Activated CD4-positive, alpha-beta T cell treated with anti-CD3 and anti-CD28 coated beads for 4 hours (primary cell): ENCODE data around the gene GPBP1L1.
"Not testable (repeated sequence)": the region's sequence is repeated elsewhere in the genome, so short reads cannot be mapped to it uniquely, and the experiment has no call there.

Source experiments
- DNase-seq, 2 donors: peaks; one replicate each; pipeline ENCODE4 v3.0.0-alpha.2; 2020

Gene GPBP1L1

DNA sequence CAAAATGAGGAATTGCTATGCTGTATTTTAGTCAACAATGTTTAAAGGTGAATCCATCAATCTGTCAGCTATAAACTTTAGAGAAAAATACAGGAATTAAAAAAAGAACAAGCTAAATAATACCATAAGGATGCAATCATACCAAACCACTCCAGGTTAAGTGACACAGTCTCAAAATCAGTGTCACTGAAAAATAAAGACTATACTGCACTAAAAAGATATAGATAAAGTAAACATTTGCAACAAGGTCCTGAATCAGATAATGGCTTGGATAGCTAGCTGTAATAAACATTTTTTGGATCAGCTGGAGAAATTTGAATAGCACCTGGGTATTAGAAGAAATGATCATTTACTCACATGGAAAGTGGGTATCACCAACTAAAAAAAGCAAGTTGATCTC, 7.8 kb downstream of the GPBP1L1 start:
- DNase-seq = no peak

DNA sequence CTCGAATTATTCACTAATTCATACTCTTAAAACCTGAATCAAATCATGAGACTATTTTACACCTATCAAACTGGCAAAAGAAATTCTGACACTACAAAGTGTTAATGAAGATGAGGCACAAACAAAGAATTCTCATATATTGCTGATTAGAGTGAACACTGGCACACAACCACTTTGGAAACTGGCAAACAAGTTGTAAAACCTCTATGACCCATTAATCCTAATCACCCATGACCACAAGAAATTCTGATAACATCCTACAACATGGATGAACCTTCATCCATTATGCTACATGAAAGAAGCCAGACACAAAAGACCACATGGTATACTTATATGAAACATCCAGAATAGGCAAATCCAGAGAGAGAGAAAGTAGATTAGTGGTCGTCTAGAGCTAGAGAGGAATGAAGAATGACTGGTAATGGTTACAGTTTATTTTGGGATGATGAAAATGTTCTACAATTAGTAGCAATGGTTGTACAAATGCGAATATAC, 8.5 kb downstream of the GPBP1L1 start:
- no peak for DNase-seq

GRCh38 chr1:45676553-45676952, 9.8 kb downstream of the GPBP1L1 start:
- DNase-seq = not testable (repeated sequence)

DNA sequence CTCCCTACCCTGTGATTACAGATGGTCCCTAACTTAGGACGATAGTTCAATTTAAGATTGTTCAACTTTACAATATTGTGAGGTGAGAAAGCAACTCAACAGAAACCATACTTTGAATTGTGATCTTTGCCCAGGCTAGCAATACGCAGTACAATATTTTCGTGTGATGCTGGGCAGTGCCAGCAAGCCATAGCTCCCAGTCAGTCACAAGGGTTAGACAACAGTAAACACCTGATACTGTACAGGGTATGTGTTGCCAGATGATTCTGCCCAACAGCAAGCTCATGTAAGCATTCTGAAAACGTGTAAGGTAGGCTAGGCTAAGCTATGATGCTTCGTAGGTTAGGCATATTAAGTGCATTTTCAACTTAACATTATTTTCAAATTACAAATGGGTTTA, 11.9 kb downstream of the GPBP1L1 start:
- DNase-seq = no peak

- DNase-seq = no peak
These were observed 12.4 kb downstream of the GPBP1L1 start for GRCh38 chr1:45673956-45674355.

DNA sequence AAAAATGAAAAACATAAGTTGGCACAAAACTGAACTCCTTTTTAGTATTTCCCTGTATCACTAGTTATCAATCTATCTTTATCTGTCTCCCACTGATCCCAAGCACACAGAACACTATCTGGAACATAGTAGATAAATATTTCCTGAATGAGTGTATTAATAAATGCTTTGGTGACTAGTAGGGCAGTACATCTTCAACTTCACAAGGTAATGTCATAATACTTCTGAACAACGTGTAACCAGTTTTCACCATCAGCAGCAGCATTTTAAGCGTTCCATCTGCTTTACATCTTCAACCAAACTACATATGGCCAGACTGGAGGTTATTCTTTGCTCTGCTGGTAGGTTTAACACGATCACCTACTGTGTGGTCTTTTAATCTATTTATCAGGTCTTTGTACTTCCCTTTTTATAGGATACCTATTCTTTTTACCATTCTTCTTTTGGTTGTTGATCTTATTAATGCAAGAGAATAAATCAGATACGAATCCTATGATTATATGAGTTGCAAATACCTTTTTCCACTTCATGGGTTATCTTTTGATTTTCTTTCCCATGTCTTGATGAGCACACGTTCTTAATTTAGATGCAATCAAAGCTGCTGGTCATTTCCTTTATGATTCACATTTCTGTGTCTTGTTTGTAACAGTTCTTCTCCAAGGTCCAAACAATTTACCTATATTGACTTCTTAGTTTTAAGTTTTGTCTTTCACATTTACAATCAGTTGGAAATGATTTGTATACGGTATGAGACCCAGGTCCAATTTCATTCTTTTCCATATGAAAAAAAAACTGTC, 16.3 kb downstream of the GPBP1L1 start:
- no peak for DNase-seq

- no peak for DNase-seq
These were observed 17.0 kb downstream of the GPBP1L1 start for GRCh38 chr1:45669379-45669778.

DNA sequence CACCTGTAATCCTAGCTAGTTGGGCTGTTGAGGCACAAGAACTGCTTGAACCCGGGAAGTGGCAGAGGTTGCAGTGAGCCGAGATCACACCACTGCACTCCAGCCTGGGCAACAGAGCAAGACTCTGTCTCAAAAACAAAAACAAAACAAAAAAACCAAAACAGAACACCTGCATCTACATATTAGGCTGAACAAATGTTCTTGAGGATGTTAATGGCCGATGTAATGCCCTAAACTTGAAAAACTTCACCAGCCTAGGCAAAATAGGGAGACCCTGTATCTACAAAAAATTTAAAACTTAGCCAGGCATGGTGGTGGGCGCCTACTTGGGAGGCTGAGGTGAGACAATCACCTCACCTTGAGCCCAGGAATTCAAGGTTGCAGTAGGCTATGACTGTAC, 17.8 kb downstream of the GPBP1L1 start:
- no peak for DNase-seq

- DNase-seq = no peak
These were observed 18.8 kb downstream of the GPBP1L1 start for GRCh38 chr1:45667321-45668111.

DNA sequence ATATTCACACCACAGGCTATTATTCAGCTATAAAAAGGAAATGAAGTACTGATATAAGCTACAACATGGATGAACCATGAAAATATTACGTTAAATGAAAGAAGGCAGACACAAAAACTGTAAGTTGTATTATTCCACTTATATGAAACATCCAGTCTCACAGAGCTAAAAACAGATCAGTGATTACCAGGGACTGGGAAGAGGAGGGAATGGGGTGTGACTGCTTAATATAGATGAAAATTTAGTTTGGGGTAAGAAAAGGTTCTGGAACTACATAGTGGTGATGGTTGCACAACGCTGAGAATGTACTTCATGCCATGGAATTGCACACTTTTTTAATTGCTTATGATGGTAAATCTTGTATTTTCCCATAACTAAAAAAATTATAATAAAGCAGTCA, 19.5 kb downstream of the GPBP1L1 start:
- DNase-seq = no peak

- DNase-seq = no peak
These were observed 26.0 kb downstream of the GPBP1L1 start for GRCh38 chr1:45660336-45660735.

- no peak for DNase-seq
These were observed 27.1 kb downstream of the GPBP1L1 start for GRCh38 chr1:45659222-45659621.

DNA sequence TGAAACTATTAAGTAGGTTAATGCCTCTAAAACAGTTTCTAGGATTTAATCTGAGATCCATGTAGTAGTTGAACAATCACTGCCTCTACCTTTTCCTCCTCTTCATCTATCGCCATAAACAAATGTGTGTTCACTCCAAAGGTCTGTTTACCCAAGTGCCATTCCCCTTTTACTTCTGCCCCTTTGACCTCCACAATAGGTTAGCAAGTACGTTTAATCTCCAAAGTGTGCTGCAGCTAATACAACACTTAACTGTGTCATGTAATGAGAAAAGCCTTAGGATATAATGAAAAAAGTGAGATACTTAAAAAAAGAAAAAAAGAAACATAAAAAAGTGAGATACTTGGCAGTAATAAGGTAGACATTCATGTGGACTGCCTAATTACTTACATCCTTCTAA, 28.2 kb downstream of the GPBP1L1 start:
- no peak for DNase-seq

DNA sequence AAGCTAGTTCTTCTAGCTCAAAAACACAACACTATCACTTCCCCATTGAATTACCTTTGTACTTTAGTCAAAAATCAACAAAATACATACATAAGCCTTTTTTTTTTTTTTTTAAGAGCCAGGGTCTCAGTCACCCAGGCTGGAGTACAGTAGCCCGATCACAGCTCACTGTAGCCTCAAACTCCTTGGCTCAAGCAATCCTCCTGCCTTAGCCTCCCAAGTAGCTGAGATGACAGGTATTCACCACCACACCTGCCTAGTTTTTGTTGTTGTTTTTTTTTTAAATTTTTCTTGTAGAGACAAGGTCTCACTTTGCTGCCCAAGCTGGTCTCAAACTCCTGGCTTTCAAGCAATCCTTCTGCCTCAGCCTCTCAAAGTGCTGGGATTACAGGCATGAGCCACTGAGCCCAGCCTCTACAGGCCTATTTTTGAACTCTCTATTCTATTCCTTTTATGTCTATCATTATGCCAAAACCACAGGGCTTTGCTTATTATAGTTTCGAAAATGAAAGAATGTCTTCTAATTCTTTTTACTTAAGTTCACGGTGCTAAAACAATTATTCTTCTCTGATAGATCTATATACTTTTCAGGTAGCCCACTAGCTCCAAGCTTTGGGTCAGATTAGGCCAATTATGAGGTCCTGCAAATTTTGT, 29.6 kb downstream of the GPBP1L1 start:
- no peak for DNase-seq

DNA sequence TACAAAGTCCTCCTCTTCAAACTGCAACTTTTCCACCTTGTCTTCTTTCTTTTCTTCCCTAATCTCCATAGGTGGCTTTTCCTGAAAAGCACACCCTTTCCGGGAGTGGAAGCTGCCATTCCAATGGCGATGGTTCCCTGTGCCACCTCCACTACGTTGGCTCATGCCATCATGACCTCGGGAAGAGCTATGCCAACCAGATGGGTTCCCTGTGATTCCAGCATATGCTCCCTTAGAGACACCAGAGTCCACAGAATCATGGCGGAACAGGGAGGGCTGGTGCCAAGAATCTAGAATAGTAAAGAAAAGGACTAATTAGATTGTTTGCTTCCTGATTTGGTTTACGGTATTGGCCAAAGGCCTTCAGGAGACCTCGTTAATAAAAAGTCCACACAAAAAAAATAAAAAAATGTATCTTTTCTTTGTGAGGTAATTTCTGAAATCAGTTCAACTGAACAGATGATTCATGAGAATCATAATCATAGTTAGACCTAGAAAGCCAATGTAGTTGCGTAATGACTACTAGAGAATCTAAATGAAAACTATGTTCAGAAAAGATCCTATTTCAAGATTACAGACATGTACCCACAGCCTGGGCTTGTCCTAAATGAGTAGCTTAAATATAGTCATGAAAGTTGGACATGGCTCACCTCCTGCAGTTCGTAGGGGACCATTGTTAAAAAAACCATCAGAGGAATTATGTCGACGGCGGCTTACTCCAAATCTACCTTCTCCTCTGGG, 31.6 kb downstream of the GPBP1L1 start:
- DNase-seq = no peak

- no peak for DNase-seq
These were observed 38.9 kb downstream of the GPBP1L1 start for GRCh38 chr1:45647248-45648021.

DNA sequence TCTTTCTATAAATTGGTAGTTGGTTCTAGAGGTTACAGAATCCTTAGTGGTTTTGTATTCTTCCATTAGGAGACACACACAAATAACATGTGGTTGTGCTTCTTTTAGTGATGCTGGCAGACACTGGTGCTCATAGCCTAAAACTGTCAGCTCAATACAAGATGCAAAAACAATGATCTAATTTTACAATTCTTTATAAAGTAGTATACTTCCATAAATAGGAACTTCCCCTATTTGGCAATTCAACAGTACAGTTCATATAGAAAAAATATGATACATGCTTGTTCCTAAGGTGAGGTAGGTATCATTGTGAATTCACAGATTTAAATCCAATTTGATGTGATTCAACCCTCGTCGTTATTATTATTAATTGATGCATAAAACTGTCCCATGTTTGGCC, 41.7 kb downstream of the GPBP1L1 start:
- no peak for DNase-seq

- no peak for DNase-seq
These were observed 42.4 kb downstream of the GPBP1L1 start for GRCh38 chr1:45643978-45644377.

DNA sequence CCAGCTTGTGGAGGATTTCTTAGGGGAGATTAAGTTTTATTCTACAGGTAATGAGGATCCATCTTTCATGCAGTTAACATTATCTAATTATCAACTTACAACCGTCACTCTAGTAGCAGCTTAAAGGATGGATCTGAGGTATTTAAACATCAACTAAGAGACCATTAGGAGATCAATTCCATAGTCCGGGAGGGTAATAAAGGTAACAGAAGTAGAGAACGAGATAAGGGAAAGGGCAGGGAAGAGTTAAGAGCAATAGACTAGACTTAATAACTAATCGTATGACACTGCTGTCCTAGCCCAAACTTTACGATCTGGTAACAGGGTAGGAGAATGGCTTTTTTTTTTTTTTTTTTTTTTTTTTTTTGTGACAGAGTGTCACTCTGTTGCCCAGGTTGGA, 43.0 kb downstream of the GPBP1L1 start:
- no peak for DNase-seq

DNA sequence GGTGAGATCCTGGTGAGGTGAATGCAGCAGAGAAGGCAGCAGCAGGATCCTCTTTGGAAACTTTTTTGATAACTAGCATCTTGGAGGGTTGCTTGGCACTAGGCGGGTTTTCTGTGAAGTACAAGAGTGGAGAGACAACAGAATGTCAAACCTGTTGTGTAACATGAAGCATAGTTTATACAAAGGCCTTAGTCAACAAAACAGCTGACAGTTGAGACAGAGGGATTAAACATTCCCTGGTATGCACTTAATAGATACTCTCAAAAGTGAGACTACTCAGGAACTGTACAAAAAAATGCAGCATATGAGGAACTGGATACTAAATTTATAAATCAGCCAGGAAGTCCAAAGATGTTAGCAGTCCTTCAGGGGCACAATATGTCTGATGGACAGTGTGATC, 46.0 kb downstream of the GPBP1L1 start:
- DNase-seq = no peak

GRCh38 chr1:45635211-45635610, 51.1 kb downstream of the GPBP1L1 start:
- no peak for DNase-seq

- DNase-seq = no peak
These were observed 55.9 kb downstream of the GPBP1L1 start for GRCh38 chr1:45630429-45630828.
